Thoracic aorta endothelial cell (primary cell): ENCODE data around the gene MMGT1. TPM values are rescaled to one million over a fixed set of nuclear protein-coding genes. Genes with fewer than 3 reads are reported as not detected.

Experiments used
- total RNA-seq: library from RNA; depleted of rRNA; stranded (reverse); fragments of >200 nt; gene quantifications from 2 replicates; pipeline ENCODE4 v1.2.3, GENCODE V29; 2012

MMGT1 gene
- total RNA-seq = 31.1 and 34.4 TPM in 2 replicates

DNA sequence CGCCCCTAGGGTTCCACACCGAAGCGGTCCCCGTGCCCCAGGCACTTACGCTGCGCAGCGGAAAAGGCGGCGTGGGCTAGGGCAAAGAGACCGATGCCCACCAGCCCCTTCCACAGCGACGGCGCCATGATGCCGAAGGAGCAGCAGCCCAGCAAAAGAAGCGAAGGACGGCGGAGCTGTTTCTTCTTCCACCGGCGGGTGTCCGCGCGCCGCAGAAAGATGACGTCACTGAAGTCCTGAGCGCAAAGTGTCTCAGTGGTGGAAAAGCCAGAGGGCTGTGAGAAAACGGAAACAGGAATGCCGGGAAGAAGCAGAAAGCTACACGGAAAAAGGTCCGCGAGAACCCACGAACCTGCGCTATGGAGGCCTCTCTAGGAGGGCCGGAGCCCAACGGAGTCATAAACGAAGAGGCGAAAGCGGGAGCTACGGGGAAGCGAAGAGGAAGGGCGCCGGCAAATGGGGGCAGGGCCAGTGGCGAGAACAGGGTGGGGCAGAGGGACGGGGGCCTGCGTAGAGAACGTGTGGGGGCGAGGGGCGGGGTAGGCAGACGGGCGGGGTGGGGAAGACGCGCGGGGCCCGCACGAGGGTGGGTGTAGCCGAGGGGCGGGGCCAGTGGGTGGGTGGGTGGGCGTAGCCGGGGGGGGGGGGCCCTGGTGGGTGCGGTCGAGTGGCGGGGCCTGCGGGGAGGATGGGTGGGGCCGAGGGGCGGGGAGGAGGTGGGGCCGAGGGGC is at the start of gene MMGT1:
Gene MMGT1, minus strand, starts transcription at position 441 of the 731 bp plus-strand sequence. Its CDS starts 313 bp downstream, at position 128.

DNA sequence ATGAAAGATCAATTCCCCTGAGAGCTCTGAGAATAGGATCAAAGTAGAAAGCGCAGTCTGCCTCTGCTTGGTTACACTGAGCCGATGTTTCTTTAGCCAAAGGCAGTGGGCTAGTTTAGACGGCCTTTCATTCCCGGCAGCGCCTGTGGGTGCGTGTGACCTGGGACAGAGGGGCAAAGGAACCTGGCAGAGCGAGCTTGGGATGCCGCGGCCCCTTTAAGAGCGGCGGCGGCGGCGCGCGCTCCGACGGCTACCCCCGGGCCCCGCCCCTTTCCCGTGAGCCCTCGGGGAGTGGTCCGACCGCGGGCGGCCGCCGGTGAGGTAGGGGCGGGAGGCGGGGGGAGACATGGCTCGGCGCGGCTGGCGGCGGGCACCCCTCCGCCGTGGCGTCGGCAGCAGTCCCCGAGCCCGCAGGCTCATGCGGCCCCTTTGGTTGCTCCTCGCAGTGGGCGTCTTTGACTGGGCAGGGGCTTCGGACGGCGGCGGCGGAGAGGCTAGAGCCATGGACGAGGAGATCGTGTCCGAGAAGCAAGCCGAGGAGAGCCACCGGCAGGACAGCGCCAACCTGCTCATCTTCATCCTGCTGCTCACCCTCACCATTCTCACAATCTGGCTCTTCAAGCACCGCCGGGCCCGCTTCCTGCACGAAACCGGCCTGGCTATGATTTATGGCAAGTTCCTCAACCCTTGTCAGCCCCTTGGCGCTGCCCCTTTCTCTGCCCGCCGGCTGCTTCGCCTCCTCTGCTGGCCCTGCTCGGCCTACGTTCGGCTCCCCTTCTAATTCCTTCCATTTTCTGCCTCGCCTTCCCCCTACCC is 11.6 kb upstream of the MMGT1 start, which contains the start of gene SLC9A6:
Gene SLC9A6, plus strand, starts transcription at position 279 of the 816 bp plus-strand sequence. Its CDS starts 224 bp downstream, at position 503.

Other genes starting within 250 kb of the MMGT1 start
- gene CT45A3, start 205.8 kb downstream of the MMGT1 start, total RNA-seq = not detected in 2 replicates
- not detected in 2 replicates for gene CT45A5, start 188.5 kb downstream of the MMGT1 start, total RNA-seq
- not detected in 2 replicates for gene CT45A6, start 171.2 kb downstream of the MMGT1 start, total RNA-seq
- gene CT45A2, start 154.0 kb downstream of the MMGT1 start, total RNA-seq = not detected in 2 replicates
- not detected in 2 replicates for gene CT45A7, start 136.7 kb downstream of the MMGT1 start, total RNA-seq
- not detected in 2 replicates for gene CT45A8, start 119.5 kb downstream of the MMGT1 start, total RNA-seq
- gene CT45A9, start 102.2 kb downstream of the MMGT1 start, total RNA-seq = not detected in 2 replicates
- gene CT45A10, start 80.5 kb downstream of the MMGT1 start, total RNA-seq = not detected in 2 replicates
- gene SAGE1, start 80.3 kb downstream of the MMGT1 start, total RNA-seq = not detected in 2 replicates
- gene SLC9A6, start 11.4 kb upstream of the MMGT1 start, total RNA-seq = 18.0 and 23.4 TPM in 2 replicates
- gene FHL1, start 173.5 kb upstream of the MMGT1 start, total RNA-seq = 43.4 and 79.4 TPM in 2 replicates